HG03521 (cell line): ENCODE data around the gene DLL3.
"Not testable (repeated sequence)": the region's sequence is repeated elsewhere in the genome, so short reads cannot be mapped to it uniquely, and the experiment has no call there.

Source experiments
- ATAC-seq: cut with Tn5 transposase; IDR thresholded peaks from one replicate; pipeline ENCODE4 v1.9.1; 2021; ENCODE audit warnings: mild to moderate bottlenecking, moderate library complexity; ENCODE audit not compliant: unreplicated experiment

Gene DLL3, protein sequence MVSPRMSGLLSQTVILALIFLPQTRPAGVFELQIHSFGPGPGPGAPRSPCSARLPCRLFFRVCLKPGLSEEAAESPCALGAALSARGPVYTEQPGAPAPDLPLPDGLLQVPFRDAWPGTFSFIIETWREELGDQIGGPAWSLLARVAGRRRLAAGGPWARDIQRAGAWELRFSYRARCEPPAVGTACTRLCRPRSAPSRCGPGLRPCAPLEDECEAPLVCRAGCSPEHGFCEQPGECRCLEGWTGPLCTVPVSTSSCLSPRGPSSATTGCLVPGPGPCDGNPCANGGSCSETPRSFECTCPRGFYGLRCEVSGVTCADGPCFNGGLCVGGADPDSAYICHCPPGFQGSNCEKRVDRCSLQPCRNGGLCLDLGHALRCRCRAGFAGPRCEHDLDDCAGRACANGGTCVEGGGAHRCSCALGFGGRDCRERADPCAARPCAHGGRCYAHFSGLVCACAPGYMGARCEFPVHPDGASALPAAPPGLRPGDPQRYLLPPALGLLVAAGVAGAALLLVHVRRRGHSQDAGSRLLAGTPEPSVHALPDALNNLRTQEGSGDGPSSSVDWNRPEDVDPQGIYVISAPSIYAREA

DNA sequence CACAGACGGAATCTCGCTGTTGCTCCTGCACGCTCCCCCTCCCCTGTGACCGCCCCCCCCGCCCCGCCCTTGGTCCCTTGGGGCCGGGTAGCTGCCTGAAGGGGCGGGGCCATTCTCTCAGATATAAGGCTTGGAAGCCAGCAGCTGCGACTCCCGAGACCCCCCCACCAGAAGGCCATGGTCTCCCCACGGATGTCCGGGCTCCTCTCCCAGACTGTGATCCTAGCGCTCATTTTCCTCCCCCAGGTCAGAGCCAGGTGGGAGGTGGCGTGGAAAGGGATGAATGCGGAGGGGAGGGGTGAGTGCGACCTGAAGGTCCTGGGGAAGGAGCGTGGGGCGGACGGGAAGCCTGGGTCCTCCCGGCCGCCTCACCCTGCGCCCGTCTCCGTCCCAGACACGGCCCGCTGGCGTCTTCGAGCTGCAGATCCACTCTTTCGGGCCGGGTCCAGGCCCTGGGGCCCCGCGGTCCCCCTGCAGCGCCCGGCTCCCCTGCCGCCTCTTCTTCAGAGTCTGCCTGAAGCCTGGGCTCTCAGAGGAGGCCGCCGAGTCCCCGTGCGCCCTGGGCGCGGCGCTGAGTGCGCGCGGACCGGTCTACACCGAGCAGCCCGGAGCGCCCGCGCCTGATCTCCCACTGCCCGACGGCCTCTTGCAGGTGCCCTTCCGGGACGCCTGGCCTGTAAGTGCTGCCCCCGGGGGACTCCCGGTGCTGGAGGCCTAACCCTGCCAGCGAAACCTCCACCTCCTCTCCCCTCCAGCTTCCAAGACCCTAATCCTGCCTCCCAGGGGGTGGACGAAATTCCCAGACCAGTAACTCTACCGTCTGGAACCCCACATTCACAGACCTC lies at the start of gene DLL3:
Gene DLL3, plus strand, starts transcription at position 150 of the 845 bp plus-strand sequence. Its CDS starts 28 bp downstream, at position 178.
- ATAC-seq = no peak

DNA sequence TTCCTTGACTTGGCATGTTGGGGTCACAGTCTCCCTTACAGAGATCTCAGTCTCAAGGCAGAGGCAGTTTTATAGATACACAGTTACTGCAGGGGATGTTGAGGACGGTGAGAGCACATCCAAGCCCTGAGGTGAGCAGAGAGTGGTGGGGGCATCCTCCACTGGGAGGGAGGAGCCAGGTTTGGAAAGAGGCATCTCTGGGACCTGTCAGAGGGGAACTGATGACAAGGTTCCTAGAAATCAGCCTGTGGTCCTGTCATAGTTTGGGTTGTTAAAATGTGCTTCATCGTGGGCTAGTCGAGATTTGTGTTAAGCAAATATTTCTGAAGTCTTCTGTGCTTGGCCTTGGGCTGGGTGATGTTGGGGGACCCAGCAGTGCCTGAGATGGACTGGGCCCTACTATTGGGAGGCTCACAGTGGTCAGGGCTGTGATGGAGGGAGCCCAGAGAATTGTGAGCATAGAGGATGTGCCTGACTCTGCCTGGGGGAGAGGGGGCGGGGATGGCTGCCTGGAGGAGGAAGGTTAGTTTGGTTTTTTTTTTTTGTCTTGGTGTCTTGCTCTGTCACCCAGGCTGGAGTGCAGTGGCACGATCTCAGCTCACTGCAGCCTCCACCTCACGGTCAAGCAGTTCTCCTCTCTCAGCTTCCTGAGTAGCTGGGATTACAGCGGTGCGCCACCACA lies 49.5 kb upstream of the DLL3 start:
- no peak for ATAC-seq

DNA sequence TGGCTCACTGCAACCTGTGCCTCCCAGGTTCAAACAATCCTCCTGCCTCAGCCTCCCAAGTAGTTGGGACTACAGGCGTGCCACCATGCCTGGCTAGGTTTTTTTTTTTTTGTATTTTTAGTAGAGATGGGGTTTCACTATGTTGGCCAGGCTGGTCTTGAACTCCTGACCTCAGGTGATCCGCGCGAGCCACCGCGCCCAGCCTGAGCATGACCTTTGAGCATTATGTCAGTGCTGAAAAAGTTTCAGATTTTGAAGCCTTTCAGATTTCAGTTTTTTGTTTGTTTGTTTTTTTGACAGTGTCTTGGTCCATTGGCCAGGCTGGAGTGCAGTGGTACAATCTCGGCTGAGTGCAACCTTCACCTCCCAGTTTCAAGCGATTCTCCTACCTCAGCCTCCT lies 47.5 kb upstream of the DLL3 start:
- ATAC-seq = not testable (repeated sequence)

DNA sequence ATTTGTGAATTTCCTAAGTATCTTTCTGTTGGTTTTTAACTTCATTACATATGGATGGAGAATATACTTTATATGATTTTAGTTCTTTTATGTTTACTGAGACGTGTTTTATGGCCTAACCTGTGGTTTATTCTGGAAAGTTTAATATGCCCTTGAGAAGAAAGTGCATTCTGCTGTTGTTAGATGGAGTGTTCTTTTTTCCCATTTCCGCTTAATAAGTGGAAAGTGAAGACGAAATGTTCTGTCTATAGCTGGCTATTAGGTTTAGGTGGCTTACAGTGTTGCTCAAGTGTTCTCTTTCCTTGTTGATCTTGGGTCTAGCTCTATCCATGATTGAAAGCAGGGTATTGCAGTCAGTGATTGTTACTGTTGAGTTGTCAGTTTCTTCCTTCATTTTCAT lies 35.3 kb upstream of the DLL3 start:
- ATAC-seq = no peak

DNA sequence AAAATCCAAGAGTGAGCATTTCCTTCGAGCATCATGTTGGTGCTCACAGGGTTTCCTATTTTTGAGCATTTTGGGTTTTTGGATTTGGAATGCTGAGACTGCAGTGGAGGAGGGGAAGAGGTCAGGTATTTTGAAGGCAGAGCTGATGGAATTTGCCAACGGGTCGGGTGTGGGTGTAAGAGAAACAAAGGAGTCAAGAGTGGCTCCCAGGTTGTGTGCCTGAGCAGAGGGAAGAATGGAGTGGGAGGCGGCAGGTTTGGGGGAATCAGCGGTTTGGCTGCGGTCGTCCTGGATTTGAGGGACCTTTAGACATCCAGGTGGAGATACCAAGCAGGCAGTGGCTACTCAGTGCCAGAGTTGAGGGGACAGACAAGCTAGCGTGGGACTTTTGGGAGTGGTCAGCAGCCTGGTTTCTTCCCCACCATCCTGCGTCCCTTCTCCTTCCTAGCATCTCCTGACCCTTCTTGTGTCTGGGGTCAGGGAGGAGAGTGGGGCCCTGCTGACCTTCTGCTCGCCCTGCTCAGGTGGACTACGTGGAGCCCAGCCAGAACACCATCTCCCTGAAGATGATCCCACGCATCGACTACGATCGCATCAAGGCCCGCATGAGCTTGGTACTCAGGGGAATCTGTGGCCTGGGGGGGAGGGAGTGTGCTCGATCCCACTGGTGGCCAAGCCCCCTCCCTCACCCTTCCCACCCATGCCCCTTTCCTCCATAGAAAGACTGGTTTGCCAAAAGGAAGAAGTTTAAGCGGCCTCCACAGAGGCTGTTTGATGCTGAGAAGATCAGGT lies 32.6 kb upstream of the DLL3 start:
- ATAC-seq = no peak

DNA sequence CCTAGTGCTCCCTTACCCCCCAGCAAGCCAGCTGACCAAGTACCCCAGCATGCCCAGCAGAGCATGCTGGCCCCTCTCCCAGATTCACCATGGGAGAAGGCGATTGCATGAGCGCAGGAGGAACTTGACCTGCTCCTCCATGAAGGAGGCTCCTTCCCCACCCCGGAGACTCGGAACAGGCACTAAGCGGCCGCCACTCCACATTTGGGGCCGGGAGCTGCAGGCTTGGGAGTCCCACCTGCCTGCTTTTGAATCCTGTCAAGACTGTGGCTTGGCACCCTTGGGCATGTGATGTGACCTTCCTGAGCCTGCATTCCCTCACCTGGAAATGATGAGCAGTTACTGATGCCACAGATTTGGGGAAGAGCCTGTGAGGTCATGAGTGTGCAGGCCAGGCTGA lies 30.8 kb upstream of the DLL3 start:
- ATAC-seq = no peak

DNA sequence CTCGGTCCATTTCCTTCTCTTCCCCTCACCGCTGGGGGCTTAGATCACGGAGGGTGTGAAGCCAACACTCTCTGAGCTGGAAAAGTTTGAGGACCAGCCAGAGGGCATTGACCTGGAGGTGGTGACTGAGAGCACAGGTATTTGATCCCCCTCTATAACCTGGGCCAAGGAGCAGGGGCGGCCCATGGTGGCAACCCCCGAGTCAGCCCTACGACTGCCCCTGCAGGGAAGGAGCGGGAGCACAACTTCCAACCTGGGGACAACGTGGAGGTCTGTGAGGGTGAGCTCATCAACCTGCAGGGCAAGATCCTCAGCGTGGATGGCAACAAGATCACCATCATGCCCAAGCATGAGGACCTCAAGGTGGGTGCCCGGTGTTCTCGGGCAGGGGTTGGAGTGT lies 29.7 kb upstream of the DLL3 start:
- no peak for ATAC-seq

DNA sequence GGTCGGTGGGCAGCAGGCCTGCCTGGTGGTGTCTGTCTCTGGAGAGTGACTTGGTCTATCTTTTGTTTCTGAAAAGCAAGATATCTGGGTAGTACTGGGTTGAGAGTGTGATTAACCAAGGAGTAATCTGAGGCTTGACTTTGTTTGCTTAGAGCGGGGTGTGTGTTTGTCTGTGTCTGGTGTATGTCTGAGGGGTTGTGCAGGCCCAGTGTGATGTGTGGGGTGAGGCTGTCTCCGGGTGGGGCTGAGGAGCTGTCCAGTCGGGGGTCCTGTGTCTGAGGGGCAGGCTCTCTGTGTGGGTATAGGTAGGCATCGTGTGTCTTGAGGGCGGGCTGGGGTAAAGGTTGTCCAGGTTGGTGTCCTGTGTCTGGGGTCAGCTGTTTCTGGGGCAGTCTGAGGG lies 29.2 kb upstream of the DLL3 start:
- no peak for ATAC-seq

DNA sequence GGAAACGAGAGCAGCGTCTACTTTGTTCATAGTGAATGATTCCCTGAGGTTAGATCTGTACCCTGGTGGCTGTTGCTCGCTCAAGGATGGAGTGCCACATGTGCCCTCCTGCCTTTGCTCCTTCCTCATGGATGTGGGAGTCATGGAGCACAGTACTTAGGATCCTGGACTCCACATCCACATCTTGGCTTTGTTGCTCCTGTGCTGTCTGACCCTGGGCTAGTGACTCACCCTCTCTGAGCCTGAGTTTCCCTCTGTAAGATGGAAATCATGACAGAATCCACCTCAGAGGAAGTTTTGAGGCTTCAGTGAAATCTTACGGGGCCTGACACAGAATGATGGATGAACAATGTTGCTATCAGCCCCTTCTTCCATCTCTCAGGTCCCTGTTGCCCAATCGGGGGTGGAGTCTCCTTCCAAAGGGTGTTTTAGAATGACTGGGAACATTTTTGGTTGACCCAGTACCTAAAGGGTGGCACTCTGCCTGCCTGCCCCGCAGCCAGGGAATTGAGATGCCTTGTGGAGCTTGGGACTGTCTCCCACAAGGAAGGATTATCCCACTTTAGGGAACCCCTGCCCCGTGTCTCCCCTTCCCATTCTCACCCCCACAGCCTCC lies 27.9 kb upstream of the DLL3 start:
- ATAC-seq = no peak

DNA sequence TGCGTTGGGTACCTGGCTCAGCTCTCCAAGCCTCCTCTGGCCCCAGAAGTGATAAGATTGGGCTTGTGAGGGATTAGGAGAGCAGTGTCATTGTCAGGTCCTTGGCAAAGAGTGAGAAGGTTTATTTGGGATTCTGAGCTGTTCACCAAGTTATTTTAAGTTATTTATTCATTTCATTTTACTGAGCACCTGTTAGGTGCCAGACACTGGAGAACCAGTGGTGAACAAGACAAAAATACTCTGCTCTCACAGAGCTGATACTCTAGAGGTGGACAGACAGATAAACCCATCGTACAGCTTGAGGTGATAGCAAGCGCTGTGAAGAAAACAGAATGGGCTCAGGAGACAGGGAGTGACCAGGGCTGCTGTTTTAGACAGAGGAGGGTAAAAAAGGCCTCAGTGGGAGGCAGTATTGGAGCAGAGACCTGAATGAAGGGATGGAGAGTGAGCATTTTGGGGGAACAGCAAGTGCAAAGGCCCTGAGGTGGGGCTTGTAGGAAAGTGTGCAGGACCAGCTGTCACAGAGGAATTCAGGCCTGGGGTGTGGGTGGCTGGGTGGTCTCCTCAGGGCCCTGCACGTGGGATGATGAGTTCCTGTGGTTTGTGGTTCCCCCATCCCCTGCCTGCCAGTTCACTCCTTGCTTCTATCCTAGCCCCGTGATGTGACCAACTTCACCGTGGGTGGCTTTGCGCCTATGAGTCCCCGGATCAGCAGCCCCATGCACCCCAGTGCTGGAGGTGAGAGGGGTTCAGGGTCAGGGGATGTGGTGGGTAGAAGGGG lies 26.8 kb upstream of the DLL3 start:
- ATAC-seq = no peak

DNA sequence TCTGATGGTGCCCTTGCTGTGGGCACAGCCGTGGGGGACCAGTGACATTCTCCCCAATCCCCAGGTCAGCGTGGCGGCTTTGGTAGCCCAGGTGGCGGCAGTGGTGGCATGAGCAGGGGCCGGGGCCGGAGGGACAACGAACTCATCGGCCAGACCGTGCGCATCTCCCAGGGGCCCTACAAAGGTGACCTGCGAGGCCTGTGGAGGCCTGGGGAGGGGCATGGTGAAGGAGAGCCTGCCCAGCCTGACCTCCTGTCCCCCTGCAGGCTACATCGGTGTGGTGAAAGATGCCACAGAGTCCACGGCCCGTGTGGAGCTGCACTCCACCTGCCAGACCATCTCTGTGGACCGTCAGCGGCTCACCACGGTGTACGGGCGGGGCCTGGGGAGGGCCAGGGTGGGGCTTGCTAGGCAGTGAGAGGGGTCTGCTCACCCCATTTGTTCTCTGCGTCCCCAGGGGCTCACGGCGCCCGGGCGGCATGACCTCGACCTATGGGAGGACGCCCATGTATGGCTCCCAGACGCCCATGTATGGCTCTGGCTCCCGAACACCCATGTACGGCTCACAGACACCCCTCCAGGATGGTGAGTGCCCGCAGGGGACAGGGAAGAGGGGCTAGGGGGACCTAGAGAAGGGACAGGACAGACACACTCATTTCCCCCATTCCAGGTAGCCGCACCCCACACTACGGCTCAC lies 25.9 kb upstream of the DLL3 start:
- ATAC-seq = no peak

DNA sequence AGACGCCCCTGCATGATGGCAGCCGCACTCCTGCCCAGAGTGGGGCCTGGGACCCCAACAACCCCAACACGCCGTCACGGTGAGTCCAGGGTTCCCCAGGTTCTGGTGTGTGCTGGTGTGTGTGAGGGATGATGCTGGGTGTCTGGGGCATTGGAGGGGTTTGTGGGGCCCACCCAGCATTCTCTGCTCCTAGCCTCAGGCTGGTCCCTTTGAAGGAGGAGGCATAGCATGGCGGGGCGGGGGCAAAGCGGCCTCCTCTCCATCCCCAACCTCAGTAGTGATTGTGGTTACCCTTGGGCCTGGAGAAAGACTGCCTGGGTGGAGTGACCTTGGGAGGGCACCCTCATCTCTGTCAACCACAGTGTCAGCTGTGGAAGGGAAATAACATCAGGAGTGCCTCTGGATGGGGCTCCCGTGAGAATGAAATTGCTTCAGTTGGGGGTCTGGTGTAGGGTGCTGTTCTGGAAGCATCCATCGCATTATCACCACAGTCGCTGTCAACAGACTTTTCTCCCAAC lies 25.2 kb upstream of the DLL3 start:
- no peak for ATAC-seq

DNA sequence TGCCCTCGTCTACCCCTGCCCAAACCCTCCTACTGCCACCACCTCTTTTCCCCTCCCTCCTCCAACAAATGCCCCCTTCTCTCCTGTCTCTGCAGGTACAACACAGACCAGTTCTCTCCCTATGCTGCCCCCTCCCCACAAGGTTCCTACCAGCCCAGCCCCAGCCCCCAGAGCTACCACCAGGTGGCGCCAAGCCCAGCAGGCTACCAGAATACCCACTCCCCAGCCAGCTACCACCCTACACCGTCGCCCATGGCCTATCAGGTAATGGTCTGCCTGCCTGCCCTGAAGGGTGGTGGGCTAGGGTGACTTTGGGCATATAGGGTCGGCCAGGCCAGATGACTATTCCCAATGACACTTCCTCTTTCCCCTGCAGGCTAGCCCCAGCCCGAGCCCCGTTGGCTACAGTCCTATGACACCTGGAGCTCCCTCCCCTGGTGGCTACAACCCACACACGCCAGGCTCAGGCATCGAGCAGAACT lies 24.6 kb upstream of the DLL3 start:
- no peak for ATAC-seq

DNA sequence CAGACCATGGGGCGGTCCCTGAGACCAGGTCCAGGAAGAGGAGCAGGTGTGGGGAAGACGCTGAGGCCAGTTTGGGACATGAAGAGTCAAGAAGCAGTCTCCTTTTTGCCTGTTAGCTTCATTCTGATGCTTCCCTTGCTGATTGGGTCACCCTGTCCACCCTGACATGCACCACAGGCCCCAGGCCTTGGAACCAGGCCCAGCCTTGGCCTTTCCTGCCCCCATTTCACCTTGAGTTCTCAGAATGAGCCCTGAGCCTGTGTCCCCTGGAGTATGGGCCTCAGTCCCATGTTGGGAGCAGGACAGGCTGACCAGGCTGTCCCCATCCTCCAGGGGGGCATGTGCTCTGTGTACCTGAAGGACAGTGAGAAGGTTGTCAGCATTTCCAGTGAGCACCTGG lies 23.0 kb upstream of the DLL3 start:
- ATAC-seq = no peak

DNA sequence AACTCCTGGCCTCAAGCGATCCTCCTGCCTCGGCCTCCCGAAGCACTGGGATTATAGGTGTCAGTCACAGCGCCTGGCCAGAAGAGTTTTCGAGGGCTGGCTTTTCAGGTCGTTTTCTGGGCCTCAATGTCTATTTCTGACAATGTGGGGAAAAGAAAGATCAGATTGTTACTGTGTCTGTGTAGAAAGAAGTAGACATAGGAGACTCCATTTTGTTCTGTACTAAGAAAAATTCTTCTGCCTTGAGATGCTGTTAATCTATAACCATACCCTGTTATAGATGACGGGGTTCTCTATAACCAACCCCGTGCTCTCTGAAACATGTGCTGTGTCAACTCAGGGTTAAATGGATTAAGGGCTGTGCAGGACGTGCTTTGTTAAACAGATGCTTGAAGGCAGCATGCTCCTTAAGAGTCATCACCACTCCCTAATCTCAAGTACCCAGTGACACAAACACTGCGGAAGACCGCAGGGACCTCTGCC lies 19.4 kb upstream of the DLL3 start:
- ATAC-seq = not testable (repeated sequence)

DNA sequence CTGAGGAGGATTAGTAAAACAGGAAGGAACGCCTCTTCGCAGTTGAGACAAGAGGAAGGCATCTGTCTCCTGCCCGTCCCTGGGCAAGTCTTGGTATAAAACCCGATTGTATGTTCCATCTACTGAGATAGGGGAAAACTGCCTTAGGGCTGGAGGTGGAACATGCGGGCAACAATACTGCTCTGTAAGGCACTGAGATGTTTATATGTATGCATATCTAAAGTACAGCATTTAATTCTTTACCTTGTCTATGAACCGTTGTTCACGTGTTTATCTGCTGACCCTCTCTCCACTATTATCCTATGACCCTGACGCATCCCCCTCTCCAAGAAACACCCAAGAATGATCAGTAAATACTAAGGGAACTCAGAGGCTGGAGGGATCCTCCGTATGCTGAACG lies 18.8 kb upstream of the DLL3 start:
- no peak for ATAC-seq

DNA sequence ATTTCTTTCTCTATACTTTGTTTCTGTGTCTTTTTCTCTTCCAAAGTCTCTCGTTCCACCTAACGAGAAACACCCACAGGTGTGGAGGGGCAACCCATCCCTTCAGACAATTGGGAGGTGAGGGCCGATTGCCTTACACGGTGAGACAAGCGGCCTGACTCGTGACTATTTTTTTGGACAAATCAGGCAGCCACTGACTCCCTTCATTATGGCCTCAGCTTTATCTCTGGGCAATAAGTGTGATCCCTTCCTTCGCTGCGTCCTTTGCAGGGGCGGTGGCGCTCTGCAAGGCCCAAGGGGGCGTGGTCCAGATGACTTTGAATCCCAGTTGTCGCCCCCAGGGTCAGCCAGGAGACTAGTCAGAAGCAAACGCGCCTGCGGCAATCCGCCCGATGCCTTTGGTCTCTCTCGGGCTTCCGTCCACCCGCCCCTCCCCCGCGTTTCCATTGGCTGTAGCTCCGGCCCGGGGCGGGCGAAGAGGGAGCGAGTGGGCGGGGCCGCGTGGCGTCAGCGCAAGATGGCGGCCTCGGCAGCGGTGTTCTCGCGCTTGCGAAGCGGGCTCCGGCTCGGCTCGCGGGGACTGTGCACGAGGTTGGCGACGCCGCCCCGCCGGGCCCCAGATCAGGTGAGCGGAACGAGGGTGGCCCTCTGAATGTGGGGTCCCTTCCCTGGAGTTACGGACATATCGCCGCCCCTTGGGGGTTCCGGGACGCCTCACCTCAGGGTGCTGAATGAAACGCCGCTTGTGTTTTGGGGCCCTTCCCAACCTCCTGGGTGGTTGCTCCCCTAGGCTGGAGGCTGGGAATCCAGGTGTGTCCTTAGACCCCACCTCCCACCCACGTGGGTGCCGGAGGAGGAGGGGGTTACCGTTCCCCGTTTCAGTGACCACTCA lies 18.2 kb upstream of the DLL3 start, which contains the start of gene TIMM50:
Gene TIMM50, plus strand, starts transcription at position 502 of the 892 bp plus-strand sequence. Its CDS starts 16 bp downstream, at position 518.
- peak; percentile 91 for ATAC-seq
